GM23338 (cell line): ENCODE results near the gene SELENOO.

Experiments
- EZH2 ChIP-seq: fragments of 200-600 bp; sonication (generic); IDR thresholded peaks from one replicate; pipeline ENCODE4 v1.8.0; 2017; ENCODE audit warnings: antibody characterized with exemption, mild to moderate bottlenecking, low read depth; ENCODE audit not compliant: unreplicated experiment
- EZH2phosphoT487 ChIP-seq: fragments of 200-600 bp; sonication (generic); IDR thresholded peaks from one replicate; pipeline ENCODE4 v1.8.1; 2018; ENCODE audit warnings: antibody characterized with exemption; ENCODE audit not compliant: unreplicated experiment
- NANOG ChIP-seq: IDR thresholded peaks from 2 replicates; pipeline ENCODE4 v1.6.1; 2016; ENCODE audit warnings: antibody characterized with exemption, borderline replicate concordance
- POLR2AphosphoS5 ChIP-seq: IDR thresholded peaks from 2 replicates; pipeline ENCODE4 v1.6.1; 2016; ENCODE audit warnings: antibody characterized with exemption, low read depth
- STAT1 ChIP-seq: IDR thresholded peaks from one replicate; pipeline ENCODE4 v1.6.1; 2016; ENCODE audit warnings: antibody characterized with exemption; ENCODE audit not compliant: unreplicated experiment
- TF ChIP-seq, protein P1 (sequence below): IDR thresholded peaks from one replicate; pipeline ENCODE4 v1.6.1; 2018; ENCODE audit warnings: antibody characterized with exemption; ENCODE audit not compliant: unreplicated experiment
- TF ChIP-seq, protein P2 (sequence below), 2 experiments: fragments of 200-600 bp in 1 of 2; sonication (generic) in 1 of 2; conservative IDR thresholded peaks; 2 replicates each; pipeline versions ENCODE4 v1.5.1 to v1.6.1; 2016 to 2017; ENCODE audit warnings: antibody characterized with exemption in 2 of 2, low read depth in 2 of 2, mild to moderate bottlenecking in 2 of 2, moderate library complexity in 1 of 2
- TF ChIP-seq, protein P3 (sequence below): IDR thresholded peaks from 2 replicates; pipeline ENCODE4 v1.6.1; 2016; ENCODE audit warnings: antibody characterized with exemption

DNA sequence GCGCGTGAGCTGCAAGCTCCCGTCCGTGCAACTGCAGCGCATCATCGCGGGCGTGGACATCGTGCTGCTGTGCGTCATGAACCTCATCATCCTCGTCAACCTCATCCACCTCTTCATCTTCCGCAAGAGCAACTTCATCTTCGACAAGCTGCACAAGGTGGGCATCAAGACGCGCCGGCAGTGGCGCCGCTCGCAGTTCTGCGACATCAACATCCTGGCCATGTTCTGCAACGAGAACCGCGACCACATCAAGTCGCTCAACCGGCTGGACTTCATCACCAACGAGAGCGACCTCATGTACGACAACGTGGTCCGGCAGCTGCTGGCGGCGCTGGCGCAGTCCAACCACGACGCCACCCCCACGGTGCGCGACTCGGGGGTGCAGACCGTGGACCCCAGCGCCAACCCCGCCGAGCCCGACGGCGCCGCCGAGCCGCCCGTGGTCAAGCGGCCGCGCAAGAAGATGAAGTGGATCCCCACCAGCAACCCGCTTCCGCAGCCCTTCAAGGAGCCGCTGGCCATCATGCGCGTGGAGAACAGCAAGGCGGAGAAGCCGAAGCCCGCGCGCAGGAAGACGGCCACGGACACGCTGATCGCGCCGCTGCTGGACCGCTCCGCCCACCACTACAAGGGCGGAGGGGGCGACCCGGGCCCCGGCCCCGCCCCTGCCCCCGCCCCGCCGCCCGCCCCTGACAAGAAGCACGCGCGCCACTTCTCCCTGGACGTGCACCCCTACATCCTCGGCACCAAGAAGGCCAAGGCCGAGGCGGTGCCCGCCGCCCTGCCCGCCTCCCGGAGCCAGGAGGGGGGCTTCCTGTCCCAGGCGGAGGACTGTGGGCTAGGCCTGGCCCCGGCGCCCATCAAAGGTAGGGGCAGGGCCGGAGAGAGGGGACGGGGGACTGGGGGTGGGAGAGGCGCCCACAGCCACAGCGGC, 23.0 kb upstream of the SELENOO start:
- TF ChIP-seq, protein P1, sequence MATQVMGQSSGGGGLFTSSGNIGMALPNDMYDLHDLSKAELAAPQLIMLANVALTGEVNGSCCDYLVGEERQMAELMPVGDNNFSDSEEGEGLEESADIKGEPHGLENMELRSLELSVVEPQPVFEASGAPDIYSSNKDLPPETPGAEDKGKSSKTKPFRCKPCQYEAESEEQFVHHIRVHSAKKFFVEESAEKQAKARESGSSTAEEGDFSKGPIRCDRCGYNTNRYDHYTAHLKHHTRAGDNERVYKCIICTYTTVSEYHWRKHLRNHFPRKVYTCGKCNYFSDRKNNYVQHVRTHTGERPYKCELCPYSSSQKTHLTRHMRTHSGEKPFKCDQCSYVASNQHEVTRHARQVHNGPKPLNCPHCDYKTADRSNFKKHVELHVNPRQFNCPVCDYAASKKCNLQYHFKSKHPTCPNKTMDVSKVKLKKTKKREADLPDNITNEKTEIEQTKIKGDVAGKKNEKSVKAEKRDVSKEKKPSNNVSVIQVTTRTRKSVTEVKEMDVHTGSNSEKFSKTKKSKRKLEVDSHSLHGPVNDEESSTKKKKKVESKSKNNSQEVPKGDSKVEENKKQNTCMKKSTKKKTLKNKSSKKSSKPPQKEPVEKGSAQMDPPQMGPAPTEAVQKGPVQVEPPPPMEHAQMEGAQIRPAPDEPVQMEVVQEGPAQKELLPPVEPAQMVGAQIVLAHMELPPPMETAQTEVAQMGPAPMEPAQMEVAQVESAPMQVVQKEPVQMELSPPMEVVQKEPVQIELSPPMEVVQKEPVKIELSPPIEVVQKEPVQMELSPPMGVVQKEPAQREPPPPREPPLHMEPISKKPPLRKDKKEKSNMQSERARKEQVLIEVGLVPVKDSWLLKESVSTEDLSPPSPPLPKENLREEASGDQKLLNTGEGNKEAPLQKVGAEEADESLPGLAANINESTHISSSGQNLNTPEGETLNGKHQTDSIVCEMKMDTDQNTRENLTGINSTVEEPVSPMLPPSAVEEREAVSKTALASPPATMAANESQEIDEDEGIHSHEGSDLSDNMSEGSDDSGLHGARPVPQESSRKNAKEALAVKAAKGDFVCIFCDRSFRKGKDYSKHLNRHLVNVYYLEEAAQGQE: no peak
- TF ChIP-seq, protein P2, sequence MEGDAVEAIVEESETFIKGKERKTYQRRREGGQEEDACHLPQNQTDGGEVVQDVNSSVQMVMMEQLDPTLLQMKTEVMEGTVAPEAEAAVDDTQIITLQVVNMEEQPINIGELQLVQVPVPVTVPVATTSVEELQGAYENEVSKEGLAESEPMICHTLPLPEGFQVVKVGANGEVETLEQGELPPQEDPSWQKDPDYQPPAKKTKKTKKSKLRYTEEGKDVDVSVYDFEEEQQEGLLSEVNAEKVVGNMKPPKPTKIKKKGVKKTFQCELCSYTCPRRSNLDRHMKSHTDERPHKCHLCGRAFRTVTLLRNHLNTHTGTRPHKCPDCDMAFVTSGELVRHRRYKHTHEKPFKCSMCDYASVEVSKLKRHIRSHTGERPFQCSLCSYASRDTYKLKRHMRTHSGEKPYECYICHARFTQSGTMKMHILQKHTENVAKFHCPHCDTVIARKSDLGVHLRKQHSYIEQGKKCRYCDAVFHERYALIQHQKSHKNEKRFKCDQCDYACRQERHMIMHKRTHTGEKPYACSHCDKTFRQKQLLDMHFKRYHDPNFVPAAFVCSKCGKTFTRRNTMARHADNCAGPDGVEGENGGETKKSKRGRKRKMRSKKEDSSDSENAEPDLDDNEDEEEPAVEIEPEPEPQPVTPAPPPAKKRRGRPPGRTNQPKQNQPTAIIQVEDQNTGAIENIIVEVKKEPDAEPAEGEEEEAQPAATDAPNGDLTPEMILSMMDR (conservative IDR thresholded peaks at IDR 0.05; ENCODE audit: low read depth in 2 of 2): no peak
- TF ChIP-seq POLR2AphosphoS5: no peak
- TF ChIP-seq EZH2: no peak
- no peak for TF ChIP-seq NANOG
- no peak for TF ChIP-seq EZH2phosphoT487
- TF ChIP-seq, protein P3, sequence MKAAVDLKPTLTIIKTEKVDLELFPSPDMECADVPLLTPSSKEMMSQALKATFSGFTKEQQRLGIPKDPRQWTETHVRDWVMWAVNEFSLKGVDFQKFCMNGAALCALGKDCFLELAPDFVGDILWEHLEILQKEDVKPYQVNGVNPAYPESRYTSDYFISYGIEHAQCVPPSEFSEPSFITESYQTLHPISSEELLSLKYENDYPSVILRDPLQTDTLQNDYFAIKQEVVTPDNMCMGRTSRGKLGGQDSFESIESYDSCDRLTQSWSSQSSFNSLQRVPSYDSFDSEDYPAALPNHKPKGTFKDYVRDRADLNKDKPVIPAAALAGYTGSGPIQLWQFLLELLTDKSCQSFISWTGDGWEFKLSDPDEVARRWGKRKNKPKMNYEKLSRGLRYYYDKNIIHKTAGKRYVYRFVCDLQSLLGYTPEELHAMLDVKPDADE: no peak
- TF ChIP-seq STAT1: no peak
